ENCODE measurements around the gene CHST3.
"Not testable (repeated sequence)": the region's sequence is repeated elsewhere in the genome, so short reads cannot be mapped to it uniquely, and the experiment has no call there.

The CHST3 gene

GRCh38 chr10:72030762-72031543 is 66.8 kb downstream of the CHST3 start:
- DNase-seq (ENCODE audit: low spot score), result no peak

- no peak for DNase-seq (ENCODE audit: low spot score)
Measured at GRCh38 chr10:72031706-72032105, 67.5 kb downstream of the CHST3 start.

GRCh38 chr10:72032409-72033162 is 68.4 kb downstream of the CHST3 start:
- not testable (repeated sequence) for DNase-seq (ENCODE audit: low spot score)

GRCh38 chr10:72034040-72034499 is 69.9 kb downstream of the CHST3 start:
- no peak for DNase-seq (ENCODE audit: low spot score)

GRCh38 chr10:72034761-72035160 is 70.6 kb downstream of the CHST3 start:
- no peak for DNase-seq (ENCODE audit: low spot score)

- DNase-seq (ENCODE audit: low spot score), result no peak
Measured at GRCh38 chr10:72035252-72035887, 71.2 kb downstream of the CHST3 start.

GRCh38 chr10:72037266-72037665 is 73.1 kb downstream of the CHST3 start:
- no peak for DNase-seq (ENCODE audit: low spot score)

GRCh38 chr10:72037811-72038210 is 73.6 kb downstream of the CHST3 start:
- DNase-seq (ENCODE audit: low spot score), result no peak

- peak; percentile 88 for DNase-seq (ENCODE audit: low spot score)
Measured at GRCh38 chr10:72038458-72039001, 74.3 kb downstream of the CHST3 start.

GRCh38 chr10:72039377-72039776 is 75.2 kb downstream of the CHST3 start:
- DNase-seq (ENCODE audit: low spot score), result no peak

- no peak for DNase-seq (ENCODE audit: low spot score)
Measured at GRCh38 chr10:72041491-72041890, 77.3 kb downstream of the CHST3 start.

- DNase-seq (ENCODE audit: low spot score), result no peak
Measured at GRCh38 chr10:72043016-72043834, 79.0 kb downstream of the CHST3 start.

GRCh38 chr10:72044417-72045041 is 80.3 kb downstream of the CHST3 start:
- DNase-seq (ENCODE audit: low spot score), result no peak

- DNase-seq (ENCODE audit: low spot score), result no peak
Measured at GRCh38 chr10:72045586-72045985, 81.4 kb downstream of the CHST3 start.

GRCh38 chr10:72048450-72049124 is 84.4 kb downstream of the CHST3 start:
- DNase-seq (ENCODE audit: low spot score), result peak; percentile 93

GRCh38 chr10:72049472-72049871 is 85.3 kb downstream of the CHST3 start:
- DNase-seq (ENCODE audit: low spot score), result no peak

GRCh38 chr10:72049969-72050781 is 86.0 kb downstream of the CHST3 start:
- no peak for DNase-seq (ENCODE audit: low spot score)

- DNase-seq (ENCODE audit: low spot score), result no peak
Measured at GRCh38 chr10:72050873-72051272, 86.7 kb downstream of the CHST3 start.

GRCh38 chr10:72053690-72054089 is 89.5 kb downstream of the CHST3 start:
- no peak for DNase-seq (ENCODE audit: low spot score)

GRCh38 chr10:72056113-72056512 is 91.9 kb downstream of the CHST3 start:
- no peak for DNase-seq (ENCODE audit: low spot score)

Data from GM03348 (cell line).